ENCODE measurements around the gene ILDR2.

DNA sequence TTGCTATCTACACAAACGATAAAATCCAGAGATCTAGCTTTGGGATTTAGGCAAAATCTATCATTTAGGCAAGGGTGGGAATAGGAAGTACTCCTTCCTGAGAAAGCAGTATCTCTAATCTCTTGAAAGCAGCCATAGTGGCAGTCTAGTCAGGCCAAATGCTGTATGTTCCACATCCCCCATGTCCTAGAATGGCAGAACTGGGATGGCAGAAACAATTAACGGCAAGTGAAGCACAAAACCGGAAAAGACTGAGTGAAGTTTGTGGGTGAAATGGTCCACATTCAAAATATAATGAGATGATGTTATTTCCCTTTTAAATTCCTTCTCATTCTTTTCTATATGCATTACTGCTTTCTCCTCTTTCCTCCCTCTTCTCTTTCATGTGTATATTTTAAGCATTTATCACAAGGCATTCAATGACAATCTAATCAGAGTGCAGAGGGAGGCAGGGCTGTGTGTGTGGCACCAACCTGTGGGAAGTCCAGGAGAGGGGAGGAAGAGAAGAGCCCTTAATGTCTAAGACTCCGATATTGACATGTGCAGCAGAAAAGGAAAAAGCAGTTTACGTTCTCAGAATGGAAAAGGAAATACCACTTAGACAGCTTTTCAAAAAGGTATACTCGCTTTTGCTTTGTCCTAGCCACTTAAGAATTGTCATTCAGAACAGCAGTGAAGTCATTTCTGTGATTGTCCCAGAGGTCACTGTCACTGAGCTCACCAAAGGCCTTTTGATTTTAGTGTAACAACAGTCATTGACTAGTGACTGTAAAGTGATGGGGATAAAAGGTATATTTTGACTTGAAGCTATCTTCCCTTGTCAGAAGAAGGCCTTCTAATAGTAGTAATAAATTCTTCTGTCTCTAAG lies 57.0 kb downstream of the ILDR2 start:
- no peak for TF ChIP-seq ZNF302 (tag by site-specific recombination; IDR thresholded peaks at IDR 0.05; ENCODE audit: low read depth)
- TF ChIP-seq, protein P1, sequence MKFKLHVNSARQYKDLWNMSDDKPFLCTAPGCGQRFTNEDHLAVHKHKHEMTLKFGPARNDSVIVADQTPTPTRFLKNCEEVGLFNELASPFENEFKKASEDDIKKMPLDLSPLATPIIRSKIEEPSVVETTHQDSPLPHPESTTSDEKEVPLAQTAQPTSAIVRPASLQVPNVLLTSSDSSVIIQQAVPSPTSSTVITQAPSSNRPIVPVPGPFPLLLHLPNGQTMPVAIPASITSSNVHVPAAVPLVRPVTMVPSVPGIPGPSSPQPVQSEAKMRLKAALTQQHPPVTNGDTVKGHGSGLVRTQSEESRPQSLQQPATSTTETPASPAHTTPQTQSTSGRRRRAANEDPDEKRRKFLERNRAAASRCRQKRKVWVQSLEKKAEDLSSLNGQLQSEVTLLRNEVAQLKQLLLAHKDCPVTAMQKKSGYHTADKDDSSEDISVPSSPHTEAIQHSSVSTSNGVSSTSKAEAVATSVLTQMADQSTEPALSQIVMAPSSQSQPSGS (tag by site-specific recombination; IDR thresholded peaks at IDR 0.05; ENCODE audit: low read depth) = no peak
- TF ChIP-seq KLF10 (tag by site-specific recombination; IDR thresholded peaks at IDR 0.05) = no peak
- TF ChIP-seq CTCF (tag by site-specific recombination; IDR thresholded peaks at IDR 0.05) = no peak
- TF ChIP-seq YY1 (tag by site-specific recombination; IDR thresholded peaks at IDR 0.05) = no peak
- no peak for TF ChIP-seq ZNF830 (tag by site-specific recombination; IDR thresholded peaks at IDR 0.05; ENCODE audit: low read depth)
- TF ChIP-seq WT1 (tag by site-specific recombination; IDR thresholded peaks at IDR 0.05) = no peak
- no peak for TF ChIP-seq ZNF433 (tag by site-specific recombination; IDR thresholded peaks at IDR 0.05; ENCODE audit: low read depth)
- TF ChIP-seq ZBTB8A (tag by site-specific recombination; IDR thresholded peaks at IDR 0.05) = no peak
- TF ChIP-seq IKZF3 (tag by site-specific recombination; IDR thresholded peaks at IDR 0.05) = no peak
- TF ChIP-seq, protein P2, sequence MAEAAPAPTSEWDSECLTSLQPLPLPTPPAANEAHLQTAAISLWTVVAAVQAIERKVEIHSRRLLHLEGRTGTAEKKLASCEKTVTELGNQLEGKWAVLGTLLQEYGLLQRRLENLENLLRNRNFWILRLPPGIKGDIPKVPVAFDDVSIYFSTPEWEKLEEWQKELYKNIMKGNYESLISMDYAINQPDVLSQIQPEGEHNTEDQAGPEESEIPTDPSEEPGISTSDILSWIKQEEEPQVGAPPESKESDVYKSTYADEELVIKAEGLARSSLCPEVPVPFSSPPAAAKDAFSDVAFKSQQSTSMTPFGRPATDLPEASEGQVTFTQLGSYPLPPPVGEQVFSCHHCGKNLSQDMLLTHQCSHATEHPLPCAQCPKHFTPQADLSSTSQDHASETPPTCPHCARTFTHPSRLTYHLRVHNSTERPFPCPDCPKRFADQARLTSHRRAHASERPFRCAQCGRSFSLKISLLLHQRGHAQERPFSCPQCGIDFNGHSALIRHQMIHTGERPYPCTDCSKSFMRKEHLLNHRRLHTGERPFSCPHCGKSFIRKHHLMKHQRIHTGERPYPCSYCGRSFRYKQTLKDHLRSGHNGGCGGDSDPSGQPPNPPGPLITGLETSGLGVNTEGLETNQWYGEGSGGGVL (tag by site-specific recombination; IDR thresholded peaks at IDR 0.05) = no peak
- TF ChIP-seq ZBTB11 (tag by site-specific recombination; conservative IDR thresholded peaks at IDR 0.05; ENCODE audit: low read depth) = no peak

All from HEK293 (cell line).